HG03457 (cell line): ENCODE measurements around the gene NLGN2.
"Not testable (repeated sequence)": the region's sequence is repeated elsewhere in the genome, so short reads cannot be mapped to it uniquely, and the experiment has no call there.

Experiments
- ATAC-seq: cut with Tn5 transposase; IDR thresholded peaks from one replicate; pipeline ENCODE4 v1.9.1; 2021; ENCODE audit warnings: moderate number of reproducible peaks; ENCODE audit not compliant: unreplicated experiment

The NLGN2 gene

DNA sequence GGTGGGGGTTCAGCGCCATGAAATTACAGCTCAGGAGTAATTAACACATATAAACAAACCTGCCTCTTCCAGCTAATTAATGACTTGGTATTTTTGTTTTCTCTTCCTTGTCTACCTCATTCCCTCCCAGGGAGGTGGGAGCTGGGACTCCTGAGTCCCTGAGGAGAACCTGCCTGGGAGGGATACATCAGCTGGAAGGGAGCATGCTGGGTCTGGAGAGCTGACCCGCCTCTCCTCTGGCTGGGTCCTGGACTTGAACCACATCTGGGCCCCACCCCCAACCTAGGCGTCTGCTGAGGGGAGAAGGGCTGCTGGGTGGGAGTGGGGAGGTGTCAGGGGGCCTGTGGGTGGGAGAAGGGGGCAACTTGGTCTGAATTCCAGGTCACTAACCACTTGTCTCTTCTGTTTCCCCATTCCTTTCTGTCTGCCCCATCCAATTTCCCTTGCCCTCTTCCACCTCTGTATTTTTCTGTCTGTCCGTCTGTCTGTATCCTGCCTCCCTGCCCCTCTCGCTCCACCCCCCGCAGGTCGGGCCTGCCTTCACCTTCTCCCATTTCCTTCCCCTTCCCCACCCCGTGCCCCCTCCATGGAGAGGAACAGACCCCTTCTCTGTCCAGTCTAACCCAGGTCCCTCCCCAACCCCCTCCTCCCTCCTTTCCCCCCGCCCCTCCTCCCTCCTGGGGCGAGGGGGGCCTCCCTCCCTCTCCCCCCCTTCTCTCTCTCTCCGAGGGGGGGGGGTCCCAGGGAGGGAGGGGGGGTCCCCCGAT, at the start of gene NLGN2:
Gene NLGN2 (plus strand): TSS at position 361 of the 767 bp plus-strand sequence. CDS start 411 bp downstream, outside the sequence.
- ATAC-seq: no peak

DNA sequence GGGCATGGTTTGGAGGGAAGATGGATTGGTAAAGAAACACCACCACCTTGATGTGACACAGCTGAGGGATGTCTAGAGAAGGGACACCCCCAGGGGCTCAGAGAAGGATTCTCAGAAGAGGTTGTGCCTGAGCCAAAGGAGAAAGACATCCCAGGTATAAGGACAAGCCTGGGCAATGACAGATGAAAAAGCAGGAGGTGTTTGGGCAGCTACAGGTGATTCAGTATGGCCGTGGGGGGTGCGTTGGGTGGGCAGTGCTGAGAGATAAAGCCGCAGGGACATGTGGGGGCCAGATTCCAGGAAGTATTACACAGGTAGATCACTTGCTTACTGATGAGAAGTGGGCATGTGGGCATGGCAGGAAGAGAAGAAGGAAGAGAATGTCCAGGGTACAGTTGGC, 45.7 kb upstream of the NLGN2 start:
- no peak for ATAC-seq

DNA sequence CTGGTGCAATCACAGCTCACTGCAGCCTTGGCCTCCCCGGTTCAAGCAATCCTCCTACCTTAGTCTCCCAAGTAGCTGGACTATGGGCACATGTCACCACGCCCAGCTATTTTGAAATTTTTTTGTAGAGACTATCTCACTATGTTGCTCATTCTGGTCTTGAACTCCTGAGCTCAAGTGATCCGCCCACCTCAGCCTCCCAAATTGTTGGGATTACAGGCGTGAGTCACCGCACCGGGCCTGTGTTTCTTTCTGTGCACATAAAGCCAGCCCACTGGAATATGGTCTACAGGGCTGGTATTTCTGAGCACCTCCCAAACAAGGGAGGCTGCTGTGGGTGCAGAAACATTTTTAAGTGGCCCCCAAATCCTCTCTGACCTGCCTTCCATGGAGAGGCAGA, 44.3 kb upstream of the NLGN2 start:
- no peak for ATAC-seq

DNA sequence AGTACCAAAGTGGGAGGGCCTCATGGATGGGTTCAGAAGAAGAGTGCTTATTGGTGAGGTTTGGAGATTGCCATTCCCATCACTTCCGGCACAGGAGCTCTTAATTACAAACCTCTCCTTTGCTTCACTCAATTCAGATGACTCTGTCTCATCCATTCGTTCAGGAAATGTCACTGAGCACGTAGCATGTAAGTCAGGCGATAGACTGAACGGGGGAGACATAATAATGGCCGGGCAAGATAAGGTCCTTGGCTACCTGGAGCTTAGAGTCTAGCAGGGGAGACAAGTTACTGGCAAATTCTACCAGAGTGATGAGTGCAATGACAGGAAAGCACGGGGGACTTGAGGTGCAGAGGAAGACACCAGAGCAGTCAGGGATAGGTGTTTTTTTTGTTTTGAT, 41.7 kb upstream of the NLGN2 start:
- ATAC-seq: not testable (repeated sequence)

DNA sequence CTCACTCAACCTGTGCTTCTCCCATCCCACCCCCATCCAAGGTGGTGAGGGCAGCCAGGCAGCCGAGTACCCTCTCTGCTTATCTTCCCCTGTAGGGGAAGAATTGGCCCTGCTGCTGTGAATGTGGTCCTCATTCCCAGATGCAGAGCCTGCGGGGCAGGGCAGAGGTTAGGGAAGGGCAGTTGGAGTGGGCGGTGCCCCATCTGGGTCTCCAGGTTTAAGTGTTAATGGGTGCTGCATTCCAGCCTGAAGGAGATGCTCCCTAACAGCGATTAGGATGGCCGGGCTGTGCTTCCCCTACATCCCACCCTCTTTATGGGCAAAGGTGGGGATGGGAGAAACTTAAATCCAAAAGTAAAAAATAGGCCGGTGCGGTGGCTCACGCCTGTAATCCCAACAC, 40.6 kb upstream of the NLGN2 start:
- ATAC-seq: no peak

DNA sequence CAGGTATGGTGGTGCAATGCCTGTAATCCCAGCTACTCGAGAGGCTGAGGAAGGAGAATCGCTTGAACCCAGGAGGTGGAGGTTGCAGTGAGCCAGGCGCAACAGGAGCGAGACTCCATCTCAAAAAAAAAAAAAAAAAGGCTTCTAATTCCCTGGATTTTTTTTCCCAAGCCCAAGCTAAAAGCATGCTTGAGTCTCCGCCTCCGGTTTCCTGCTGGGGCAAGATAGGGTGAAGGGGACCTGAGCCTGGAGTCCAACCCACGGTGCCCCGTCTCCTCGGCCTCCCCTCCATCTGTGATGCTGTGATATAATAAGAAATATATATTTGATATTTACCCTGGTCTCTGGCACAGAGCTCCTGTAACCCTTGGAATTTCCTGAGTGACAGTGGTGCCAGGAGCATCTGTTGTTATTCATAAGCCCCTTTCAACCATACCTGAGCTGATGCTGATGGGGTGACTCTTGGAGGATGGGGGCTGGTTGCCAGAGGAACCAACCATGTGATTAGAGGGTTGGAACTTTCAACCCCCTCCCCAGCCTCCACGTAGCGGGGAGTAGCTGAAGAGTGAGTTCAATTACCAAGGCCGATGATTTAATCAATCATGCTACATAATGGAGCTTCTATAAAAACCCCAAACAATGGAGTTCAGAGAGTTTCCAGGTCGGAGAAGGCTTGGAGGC, 39.6 kb upstream of the NLGN2 start:
- ATAC-seq: no peak

DNA sequence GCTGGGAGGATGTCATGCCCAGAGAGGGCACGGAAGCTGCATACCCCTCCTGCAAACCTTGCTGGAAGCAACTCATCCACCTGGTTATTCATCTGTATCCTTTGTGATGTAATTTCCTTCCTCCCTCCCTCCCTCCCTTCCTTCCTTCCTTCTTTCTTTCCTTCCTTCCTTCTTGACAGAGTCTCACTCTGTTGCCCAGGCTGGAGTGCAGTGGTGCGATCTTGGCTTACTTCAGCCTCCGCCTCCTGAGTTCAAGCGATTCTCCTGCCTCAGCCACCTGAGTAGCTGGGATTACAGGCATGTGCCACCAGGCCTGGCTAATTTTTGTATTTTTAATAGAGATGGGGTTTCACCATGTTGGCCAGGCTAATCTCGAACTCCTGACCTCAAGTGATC, 39.0 kb upstream of the NLGN2 start:
- ATAC-seq: not testable (repeated sequence)

DNA sequence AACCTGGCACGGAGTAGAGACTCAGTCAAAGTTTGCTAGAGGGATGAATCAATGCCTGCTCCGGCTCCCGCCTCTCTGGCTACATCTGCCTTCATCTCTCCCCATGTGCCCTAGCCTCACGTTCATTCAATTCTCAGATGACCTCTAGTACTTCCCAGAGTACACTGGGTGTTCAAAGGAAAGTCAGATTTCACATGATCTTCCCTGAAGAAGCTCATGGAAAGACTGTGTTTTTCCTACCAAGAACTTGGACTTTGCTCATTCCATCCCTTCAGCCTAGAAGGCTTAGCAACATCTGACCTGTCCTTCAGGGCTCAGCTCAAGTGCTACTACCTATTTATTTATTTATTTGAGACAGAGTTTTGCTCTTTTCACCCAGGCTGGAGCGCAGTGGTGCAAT, 37.8 kb upstream of the NLGN2 start:
- ATAC-seq: no peak

DNA sequence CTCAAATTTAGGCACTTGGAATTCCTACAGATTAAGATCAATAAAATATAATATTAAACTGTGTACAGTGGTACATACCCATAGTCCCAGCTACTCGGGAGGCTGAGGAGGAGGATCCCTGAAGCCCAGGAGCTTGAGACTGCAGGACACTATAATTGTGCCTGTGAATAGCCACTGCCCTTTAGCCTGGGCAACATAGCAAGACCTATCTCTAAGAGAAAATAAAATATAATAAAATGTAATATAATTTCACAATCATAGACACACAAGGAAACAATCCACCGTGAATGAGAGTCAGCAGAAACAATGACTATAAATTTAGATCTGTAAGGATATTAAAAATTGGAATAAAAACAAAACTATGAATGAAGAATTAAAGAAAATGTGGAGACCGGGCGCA, 36.8 kb upstream of the NLGN2 start:
- ATAC-seq: no peak

DNA sequence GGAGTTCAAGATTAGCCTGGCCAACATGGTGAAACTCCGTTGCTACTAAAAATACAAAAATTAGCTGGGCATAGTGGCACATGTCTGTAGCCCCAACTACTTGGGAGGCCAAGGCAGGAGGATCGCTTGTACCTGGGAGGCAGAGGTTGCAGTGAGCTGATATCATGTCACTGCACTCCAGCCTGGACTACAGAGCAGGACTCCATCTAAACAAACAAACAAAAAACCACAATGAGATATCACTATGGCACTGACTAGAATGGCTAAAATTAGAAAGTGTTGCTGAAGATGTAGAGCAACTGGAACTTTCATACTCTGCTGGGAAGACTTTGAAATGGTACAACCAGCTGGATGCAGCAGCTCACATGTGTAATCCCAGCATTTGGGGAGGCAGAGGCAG, 33.3 kb upstream of the NLGN2 start:
- ATAC-seq: no peak

DNA sequence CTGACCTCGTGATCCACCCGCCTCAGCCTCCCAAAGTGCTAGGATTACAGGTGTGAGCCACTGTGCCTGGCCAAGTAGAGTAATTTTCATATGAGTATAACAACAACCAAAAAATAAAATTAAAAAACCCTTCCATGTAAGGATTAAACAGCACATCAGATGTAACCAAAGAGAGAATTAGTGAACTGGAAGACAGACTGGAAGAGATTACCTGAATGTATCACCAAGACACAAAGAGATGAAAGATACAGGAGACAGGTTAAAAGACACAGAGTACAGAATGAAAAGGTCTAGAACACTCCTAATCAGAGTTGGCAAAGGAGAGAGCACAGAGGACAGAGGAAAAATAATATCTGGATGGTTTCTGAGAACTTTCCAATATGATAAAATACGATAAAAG, 28.5 kb upstream of the NLGN2 start:
- ATAC-seq: no peak

DNA sequence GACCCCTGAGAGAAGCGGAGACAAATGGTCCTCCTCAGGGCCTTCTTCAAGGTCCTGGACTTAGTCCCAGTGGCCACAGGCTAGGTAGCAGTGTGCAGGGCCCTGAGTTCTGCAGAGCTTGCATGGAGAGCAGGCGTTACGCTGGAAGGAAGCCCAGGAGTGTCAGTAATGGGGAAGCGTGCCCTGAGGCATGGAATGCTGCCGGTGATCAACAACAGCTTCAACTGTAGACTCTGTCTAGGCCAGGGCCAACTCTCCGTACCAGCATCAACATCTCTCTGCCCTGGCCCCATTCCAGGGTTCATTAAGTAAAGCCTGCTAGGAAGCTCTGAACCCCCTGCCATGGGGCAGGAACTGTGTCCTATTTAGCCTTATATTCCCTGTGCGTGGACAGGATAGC, 27.3 kb upstream of the NLGN2 start:
- no peak for ATAC-seq

DNA sequence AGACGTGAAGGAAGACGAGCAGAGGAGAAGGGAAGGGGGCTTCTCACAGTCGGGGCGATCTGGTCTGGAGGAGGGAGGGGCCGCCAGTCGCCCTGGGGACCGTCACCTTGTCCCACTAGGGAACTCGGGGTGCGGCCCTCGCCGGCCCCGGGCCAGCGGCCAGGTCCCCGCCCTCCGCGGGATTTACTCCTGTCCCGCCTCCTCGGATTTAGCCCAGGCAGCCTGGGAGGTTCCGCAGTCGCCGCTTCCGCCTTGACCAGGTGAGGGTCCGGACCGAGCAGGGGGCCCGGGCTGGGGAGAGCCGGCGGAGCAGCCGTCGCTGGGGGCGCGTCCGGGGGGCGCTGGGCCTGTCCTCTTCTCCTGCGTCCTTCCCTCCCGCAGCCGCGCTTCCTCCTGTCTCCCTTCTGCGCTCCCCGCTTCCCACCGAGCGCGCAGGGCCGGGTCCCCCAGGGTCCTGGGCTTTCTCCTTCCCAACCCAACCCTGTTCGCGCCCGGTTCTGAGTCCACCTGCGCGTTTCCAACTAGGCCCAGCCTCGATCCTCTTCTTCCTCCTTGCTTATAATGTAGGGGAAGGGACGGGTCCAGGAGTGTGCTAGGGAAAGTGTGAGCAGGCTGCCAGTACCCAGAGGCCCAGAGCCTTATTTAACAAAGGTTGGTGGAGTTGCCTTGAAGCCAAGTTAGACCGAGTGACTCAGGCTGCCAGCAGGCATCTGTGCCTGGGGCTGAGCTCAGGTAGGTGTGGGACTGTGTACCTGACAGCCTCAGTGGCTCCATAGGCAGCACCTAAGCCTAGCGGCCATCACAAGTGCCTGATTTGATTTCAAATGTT, 26.6 kb upstream of the NLGN2 start, which contains the start of gene TNK1:
Gene TNK1 (plus strand): TSS at position 235 of the 829 bp plus-strand sequence. CDS start 1,838 bp downstream, outside the sequence.
- no peak for ATAC-seq

DNA sequence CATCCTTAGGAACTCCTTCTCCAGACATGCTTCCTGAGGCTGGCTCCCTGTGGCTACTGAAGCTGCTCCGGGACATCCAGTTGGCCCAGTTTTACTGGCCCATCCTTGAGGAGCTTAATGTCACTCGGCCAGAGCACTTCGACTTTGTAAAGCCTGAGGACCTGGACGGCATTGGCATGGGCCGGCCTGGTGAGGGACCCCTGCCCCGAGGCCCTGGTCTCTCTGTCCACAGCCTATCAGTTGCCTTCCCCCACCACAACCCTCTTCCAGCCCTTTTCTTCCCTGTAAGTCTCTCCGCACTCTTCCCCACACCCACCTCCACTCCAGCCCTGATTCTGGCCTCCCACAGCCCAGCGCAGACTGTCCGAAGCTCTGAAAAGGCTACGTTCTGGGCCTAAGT, 24.7 kb upstream of the NLGN2 start:
- ATAC-seq: no peak

DNA sequence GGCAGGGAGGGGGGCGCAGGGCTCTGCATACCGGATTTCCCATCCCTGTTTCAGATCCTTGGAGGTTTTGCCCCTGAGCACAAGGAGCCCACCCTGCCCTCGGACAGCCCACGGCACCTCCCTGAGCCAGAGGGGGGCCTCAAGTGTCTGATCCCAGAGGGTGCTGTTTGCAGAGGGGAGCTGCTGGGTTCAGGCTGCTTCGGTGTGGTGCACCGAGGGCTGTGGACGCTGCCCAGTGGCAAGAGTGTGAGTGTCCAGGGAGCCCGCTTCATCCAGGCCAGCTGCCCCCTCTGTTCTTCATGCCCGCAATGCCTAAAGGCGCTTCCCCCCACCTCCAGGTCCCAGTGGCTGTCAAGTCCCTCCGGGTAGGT, 24.3 kb upstream of the NLGN2 start:
- no peak for ATAC-seq

DNA sequence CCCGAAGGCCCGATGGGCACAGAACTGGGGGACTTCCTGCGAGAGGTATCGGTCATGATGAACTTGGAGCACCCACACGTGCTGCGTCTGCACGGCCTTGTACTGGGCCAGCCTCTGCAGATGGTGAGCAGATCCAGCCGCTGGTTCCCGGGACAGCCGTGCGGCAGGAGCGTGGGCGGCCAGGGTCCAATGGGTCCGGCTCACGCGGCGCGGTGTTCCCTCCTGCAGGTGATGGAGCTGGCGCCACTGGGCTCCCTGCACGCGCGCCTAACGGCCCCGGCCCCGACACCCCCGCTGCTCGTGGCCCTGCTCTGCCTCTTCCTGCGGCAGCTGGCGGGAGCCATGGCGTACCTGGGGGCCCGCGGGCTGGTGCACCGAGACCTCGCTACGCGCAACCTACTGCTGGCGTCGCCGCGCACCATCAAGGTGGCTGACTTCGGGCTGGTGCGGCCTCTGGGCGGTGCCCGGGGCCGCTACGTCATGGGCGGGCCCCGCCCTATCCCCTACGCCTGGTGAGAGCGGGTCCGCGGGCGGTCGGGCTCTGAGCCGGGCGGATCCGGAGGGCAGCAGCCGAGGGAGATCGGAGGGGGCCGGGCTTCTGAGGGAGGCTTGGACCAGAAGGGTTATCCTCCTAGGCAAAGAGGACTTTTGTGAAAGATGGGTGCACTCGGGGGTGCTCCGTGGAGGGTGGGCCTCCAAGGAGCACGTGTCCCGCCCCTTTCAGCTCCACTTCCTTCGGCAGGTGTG, 23.7 kb upstream of the NLGN2 start:
- ATAC-seq: no peak

DNA sequence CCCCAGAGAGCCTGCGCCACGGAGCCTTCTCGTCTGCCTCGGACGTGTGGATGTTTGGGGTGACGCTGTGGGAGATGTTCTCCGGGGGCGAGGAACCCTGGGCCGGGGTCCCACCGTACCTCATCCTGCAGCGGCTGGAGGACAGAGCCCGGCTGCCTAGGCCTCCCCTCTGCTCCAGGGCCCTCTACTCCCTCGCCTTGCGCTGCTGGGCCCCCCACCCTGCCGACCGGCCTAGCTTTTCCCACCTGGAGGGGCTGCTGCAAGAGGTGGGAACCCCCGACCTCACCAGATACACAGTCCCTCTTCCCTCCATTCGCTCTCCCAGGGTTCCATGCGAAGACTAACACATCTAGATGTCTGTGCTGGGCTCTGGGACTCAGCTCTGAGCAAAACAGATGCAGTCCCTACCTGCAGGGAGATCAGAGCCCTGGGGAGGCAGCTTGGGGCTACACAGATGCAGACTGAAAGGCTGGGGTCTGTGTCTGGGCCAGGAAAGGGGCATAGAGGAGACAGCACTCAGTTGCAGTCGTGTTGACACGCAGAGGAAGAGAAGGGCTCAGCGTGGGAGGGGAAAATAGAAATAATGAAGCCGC, 23.1 kb upstream of the NLGN2 start:
- ATAC-seq: no peak

DNA sequence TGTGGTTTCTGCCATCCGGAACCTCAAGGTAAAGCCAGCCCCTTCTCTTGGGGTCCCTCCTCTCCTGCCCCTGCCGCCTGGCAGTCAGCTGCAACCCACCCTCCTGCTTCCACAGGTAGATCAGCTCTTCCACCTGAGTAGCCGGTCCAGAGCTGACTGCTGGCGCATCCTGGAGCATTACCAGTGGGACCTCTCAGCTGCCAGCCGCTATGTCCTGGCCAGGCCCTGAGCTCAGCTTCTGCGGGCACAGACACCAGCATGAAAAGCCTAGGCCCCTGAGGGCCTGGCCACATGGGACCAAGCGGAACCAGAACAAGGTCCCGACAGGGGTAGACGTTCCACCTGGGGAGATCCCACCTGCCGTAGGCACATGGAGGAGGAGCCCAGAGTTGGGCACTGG, 18.8 kb upstream of the NLGN2 start:
- no peak for ATAC-seq

DNA sequence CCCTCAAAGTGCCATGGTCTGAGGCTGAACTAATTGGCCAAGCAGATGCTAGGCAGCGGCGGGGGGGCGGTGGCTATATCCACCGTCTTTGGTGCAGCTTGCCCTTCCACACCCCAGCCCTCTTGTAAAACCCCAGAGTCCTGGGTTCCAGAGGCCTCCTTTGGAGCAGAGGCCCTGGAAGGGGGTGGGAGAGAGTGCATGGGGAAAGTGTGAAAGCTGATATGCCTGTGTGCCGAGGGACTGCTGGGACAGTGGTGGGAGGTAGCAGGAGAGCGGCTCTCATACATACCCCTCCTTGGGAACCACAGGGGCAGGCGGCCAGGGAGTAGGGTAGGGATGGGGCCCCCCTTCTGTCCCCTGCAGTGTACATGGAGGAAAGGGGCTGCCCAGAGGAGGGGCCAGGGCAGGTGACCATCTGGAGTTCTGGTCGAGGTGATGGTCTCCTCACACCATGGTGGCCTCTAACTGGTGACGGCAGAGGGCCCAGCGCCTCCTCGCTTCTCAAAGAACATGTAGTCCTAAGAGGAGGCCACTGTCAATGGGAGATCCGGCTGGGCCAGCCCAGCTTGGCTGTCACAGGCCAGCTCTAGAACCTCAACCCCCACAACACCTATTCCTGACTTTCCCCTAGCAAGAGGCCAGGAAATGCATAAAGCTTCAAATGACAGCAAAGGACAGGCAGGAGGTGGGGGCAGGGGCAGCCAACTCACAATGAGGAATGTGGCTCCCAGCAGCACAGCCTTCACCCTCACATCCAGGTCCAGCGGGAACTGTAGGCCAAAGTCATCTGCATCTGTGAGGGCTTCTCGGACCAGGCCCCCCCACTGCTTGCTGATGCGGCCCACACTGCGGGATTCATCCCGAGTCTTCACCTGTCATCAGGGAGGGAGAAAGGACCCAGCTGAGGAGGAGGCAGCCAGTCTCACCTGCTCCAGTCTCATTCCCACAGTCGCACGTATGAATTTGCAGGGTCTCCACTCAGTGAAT, 17.4 kb upstream of the NLGN2 start:
- no peak for ATAC-seq
